ENCODE data around the gene MICAL3.

DNA sequence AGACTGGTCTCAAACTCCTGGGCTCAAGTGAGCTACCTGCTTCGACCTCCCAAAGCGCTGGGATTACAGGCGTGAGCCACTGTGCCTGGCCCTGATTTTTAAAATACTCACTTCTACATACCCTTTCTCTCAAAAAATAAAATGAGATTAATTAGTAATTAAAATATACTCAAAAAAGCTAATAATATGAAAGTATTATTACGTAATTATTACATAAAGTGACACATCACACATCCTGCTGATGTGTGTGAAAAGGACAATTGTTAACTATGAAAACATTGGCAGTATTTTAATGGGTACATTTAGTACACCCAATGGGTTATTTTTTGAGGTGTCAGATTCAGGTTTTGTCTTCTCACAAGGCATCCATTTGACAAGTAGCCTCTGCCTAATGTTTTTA is 21.4 kb upstream of the MICAL3 start:
- TF ChIP-seq, protein P1, sequence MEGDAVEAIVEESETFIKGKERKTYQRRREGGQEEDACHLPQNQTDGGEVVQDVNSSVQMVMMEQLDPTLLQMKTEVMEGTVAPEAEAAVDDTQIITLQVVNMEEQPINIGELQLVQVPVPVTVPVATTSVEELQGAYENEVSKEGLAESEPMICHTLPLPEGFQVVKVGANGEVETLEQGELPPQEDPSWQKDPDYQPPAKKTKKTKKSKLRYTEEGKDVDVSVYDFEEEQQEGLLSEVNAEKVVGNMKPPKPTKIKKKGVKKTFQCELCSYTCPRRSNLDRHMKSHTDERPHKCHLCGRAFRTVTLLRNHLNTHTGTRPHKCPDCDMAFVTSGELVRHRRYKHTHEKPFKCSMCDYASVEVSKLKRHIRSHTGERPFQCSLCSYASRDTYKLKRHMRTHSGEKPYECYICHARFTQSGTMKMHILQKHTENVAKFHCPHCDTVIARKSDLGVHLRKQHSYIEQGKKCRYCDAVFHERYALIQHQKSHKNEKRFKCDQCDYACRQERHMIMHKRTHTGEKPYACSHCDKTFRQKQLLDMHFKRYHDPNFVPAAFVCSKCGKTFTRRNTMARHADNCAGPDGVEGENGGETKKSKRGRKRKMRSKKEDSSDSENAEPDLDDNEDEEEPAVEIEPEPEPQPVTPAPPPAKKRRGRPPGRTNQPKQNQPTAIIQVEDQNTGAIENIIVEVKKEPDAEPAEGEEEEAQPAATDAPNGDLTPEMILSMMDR (IDR thresholded peaks at IDR 0.05): no peak
- no peak for TF ChIP-seq POLR2A (IDR thresholded peaks at IDR 0.05)

Measured in tibial nerve (tissue), 3 donors.